ENCODE results near the gene TAS1R1.

The TAS1R1 gene

DNA sequence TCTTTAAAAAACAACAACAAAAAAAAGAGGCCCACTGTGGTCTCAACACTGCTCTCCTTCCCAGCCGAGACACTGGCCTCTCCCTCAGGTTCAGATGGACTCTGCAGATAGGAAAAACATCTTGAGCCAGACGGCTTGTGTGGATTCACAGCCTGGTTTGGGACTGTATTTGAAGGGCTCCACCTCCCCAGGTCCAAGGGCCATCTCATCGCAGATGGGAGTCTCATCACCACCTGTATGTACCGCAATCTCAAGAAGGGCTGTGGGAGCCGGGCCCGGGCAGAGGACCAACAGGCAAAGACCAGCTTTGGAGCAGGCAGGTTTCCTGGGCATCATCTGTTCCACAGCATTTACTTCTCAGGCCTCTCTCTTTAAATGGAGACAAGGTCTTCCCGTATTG lies 34.9 kb downstream of the TAS1R1 start:
- Histone ChIP-seq H3K27me3 (replicated peaks; ENCODE audit: control insufficient read depth, insufficient read depth, low read length, poor library complexity, severe bottlenecking) (no peaks in the 10 kb centered on the region), H3K9me3 (ENCODE audit: control insufficient read depth, low read length) (no peaks in the 10 kb centered on the region), H3K36me3 (ENCODE audit: control insufficient read depth, insufficient read depth, low read length) (peaks cover 48% of the 10 kb centered on the region), H3K4me1 (ENCODE audit: control insufficient read depth, insufficient read depth, low read length, poor library complexity, severe bottlenecking) (peaks cover 3% of the 10 kb centered on the region), H3K27ac (ENCODE audit: insufficient read depth, low read length, poor library complexity, severe bottlenecking) (no peak overlapping the region), H3K4me3 (ENCODE audit: insufficient read depth, low read depth, low read length, poor library complexity, severe bottlenecking) (no peak overlapping the region)
- no peak for DNase-seq

GRCh38 chr1:6591222-6591621 lies 36.1 kb downstream of the TAS1R1 start:
- Histone ChIP-seq H3K9me3 (ENCODE audit: control insufficient read depth, low read length) (no peaks in the 10 kb centered on the region), H3K27me3 (replicated peaks; ENCODE audit: control insufficient read depth, insufficient read depth, low read length, poor library complexity, severe bottlenecking) (no peaks in the 10 kb centered on the region), H3K4me1 (ENCODE audit: control insufficient read depth, insufficient read depth, low read length, poor library complexity, severe bottlenecking) (peaks cover 3% of the 10 kb centered on the region), H3K4me3 (ENCODE audit: insufficient read depth, low read depth, low read length, poor library complexity, severe bottlenecking) (no peak overlapping the region), H3K27ac (ENCODE audit: insufficient read depth, low read length, poor library complexity, severe bottlenecking) (no peak overlapping the region), H3K36me3 (ENCODE audit: control insufficient read depth, insufficient read depth, low read length) (peaks cover 54% of the 10 kb centered on the region)
- DNase-seq, result no peak

- H3K36me3 ChIP-seq (ENCODE audit: control insufficient read depth, insufficient read depth, low read length), result peaks cover 57% of the 10 kb centered on the region
- no peak for DNase-seq
- no peak overlapping the region for H3K4me3 ChIP-seq (ENCODE audit: insufficient read depth, low read depth, low read length, poor library complexity, severe bottlenecking)
These were observed 36.5 kb downstream of the TAS1R1 start for GRCh38 chr1:6591644-6592043.

GRCh38 chr1:6592441-6592840 lies 37.3 kb downstream of the TAS1R1 start:
- DNase-seq, result no peak
- no peak overlapping the region for H3K27ac ChIP-seq (ENCODE audit: insufficient read depth, low read length, poor library complexity, severe bottlenecking)
- H3K4me3 ChIP-seq (ENCODE audit: insufficient read depth, low read depth, low read length, poor library complexity, severe bottlenecking), result no peak overlapping the region
- no peaks in the 10 kb centered on the region for H3K27me3 ChIP-seq (replicated peaks; ENCODE audit: control insufficient read depth, insufficient read depth, low read length, poor library complexity, severe bottlenecking)
- peaks cover 8% of the 10 kb centered on the region for H3K4me1 ChIP-seq (ENCODE audit: control insufficient read depth, insufficient read depth, low read length, poor library complexity, severe bottlenecking)
- no peaks in the 10 kb centered on the region for H3K9me3 ChIP-seq (ENCODE audit: control insufficient read depth, low read length)
- H3K36me3 ChIP-seq (ENCODE audit: control insufficient read depth, insufficient read depth, low read length), result peaks cover 65% of the 10 kb centered on the region

More at GRCh38 chr1:6591644-6592043, 36.5 kb downstream of the TAS1R1 start:
- Histone ChIP-seq H3K27ac (ENCODE audit: insufficient read depth, low read length, poor library complexity, severe bottlenecking) (no peak overlapping the region), H3K4me1 (ENCODE audit: control insufficient read depth, insufficient read depth, low read length, poor library complexity, severe bottlenecking) (peaks cover 5% of the 10 kb centered on the region), H3K27me3 (replicated peaks; ENCODE audit: control insufficient read depth, insufficient read depth, low read length, poor library complexity, severe bottlenecking) (no peaks in the 10 kb centered on the region), H3K9me3 (ENCODE audit: control insufficient read depth, low read length) (no peaks in the 10 kb centered on the region)

DNA sequence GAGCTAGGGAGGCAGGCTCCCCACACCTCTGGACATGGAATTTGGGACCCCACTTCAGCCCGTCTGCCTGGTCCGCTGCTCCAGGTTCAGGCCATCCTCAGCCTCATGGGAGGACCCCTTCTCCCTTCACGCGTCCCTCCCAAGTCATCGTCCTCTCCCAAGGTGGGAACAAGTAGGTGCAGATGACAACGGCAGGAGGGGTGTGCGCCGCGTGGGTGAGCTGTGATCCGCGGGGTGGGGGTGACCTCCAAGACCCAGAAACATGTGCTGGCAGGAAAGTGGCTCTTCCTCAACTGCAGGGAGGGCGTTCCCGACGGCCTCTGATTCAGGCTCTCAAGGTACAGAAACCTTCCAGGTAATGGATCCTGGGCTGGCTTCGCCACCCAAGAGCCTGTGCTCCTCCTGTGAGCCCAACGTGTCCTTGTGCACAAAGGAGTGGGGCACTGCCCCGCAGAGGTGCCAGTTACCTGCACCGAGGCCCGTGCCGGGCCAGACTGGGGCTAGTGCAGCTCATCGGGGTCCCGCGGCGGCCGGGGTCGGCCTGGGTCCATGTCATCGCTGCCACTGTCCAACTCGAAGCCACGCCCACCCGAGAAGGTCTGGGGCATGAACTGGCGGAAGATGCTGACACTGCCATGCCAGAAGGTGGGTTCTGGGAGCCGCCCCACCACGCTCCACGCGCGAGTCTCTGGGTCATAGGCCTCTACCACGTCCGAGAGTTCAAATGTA lies 37.9 kb downstream of the TAS1R1 start:
- Histone ChIP-seq H3K27ac (ENCODE audit: insufficient read depth, low read length, poor library complexity, severe bottlenecking) (no peak overlapping the region), H3K4me3 (ENCODE audit: insufficient read depth, low read depth, low read length, poor library complexity, severe bottlenecking) (no peak overlapping the region), H3K27me3 (replicated peaks; ENCODE audit: control insufficient read depth, insufficient read depth, low read length, poor library complexity, severe bottlenecking) (no peaks in the 10 kb centered on the region), H3K9me3 (ENCODE audit: control insufficient read depth, low read length) (no peaks in the 10 kb centered on the region), H3K4me1 (ENCODE audit: control insufficient read depth, insufficient read depth, low read length, poor library complexity, severe bottlenecking) (peaks cover 8% of the 10 kb centered on the region), H3K36me3 (ENCODE audit: control insufficient read depth, insufficient read depth, low read length) (peaks cover 66% of the 10 kb centered on the region)
- no peak for DNase-seq

DNA sequence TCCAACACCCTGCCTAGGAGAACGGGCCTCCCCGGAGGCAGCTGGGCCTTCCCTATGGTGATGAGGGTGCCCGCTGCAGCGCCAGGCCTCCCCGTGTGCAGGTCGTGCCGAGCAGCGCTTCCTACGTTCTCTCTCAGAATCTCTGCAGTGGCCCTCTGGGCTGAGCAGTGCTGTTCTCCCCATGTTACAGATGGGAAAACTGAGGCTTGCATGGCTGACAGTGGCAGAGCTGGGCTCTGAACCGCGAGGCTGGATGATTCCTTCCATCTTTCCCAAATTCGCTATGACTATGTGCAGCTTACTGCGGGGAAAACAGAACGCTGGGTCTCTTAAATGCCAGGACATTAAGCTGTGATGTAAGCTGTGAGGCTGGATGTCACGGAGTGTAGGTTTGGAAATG lies 38.7 kb downstream of the TAS1R1 start:
- Histone ChIP-seq H3K27ac (ENCODE audit: insufficient read depth, low read length, poor library complexity, severe bottlenecking) (no peak overlapping the region), H3K4me3 (ENCODE audit: insufficient read depth, low read depth, low read length, poor library complexity, severe bottlenecking) (no peak overlapping the region), H3K36me3 (ENCODE audit: control insufficient read depth, insufficient read depth, low read length) (peaks cover 64% of the 10 kb centered on the region), H3K4me1 (ENCODE audit: control insufficient read depth, insufficient read depth, low read length, poor library complexity, severe bottlenecking) (peaks cover 10% of the 10 kb centered on the region), H3K27me3 (replicated peaks; ENCODE audit: control insufficient read depth, insufficient read depth, low read length, poor library complexity, severe bottlenecking) (no peaks in the 10 kb centered on the region), H3K9me3 (ENCODE audit: control insufficient read depth, low read length) (no peaks in the 10 kb centered on the region)
- no peak for DNase-seq

GRCh38 chr1:6594977-6595740 lies 40.1 kb downstream of the TAS1R1 start:
- Histone ChIP-seq H3K36me3 (ENCODE audit: control insufficient read depth, insufficient read depth, low read length) (peaks cover 54% of the 10 kb centered on the region), H3K4me3 (ENCODE audit: insufficient read depth, low read depth, low read length, poor library complexity, severe bottlenecking) (no peak overlapping the region), H3K27ac (ENCODE audit: insufficient read depth, low read length, poor library complexity, severe bottlenecking) (no peak overlapping the region), H3K9me3 (ENCODE audit: control insufficient read depth, low read length) (no peaks in the 10 kb centered on the region), H3K4me1 (ENCODE audit: control insufficient read depth, insufficient read depth, low read length, poor library complexity, severe bottlenecking) (peaks cover 20% of the 10 kb centered on the region), H3K27me3 (replicated peaks; ENCODE audit: control insufficient read depth, insufficient read depth, low read length, poor library complexity, severe bottlenecking) (no peaks in the 10 kb centered on the region)
- DNase-seq, result no peak

DNA sequence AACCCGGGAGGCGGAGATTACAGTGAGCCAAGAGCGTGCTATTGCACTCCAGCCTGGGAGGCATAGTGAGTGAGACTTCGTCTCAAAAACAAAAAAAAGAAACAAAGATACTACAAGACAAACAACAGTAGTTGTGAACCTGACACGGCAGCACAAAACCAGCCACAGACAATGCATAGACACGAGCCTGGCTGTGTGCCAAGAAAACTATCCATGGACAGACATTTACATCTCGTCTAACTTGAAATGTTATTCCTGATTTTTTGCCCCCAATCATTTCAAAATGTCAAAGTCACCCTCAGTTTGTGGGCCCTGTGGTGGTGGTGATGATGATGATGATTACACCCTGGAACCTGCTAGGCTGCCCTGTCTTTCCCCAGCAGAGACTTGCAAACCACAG lies 41.2 kb downstream of the TAS1R1 start:
- Histone ChIP-seq H3K27me3 (replicated peaks; ENCODE audit: control insufficient read depth, insufficient read depth, low read length, poor library complexity, severe bottlenecking) (no peaks in the 10 kb centered on the region), H3K4me1 (ENCODE audit: control insufficient read depth, insufficient read depth, low read length, poor library complexity, severe bottlenecking) (peaks cover 28% of the 10 kb centered on the region), H3K27ac (ENCODE audit: insufficient read depth, low read length, poor library complexity, severe bottlenecking) (no peak overlapping the region), H3K9me3 (ENCODE audit: control insufficient read depth, low read length) (no peaks in the 10 kb centered on the region), H3K36me3 (ENCODE audit: control insufficient read depth, insufficient read depth, low read length) (peaks cover 53% of the 10 kb centered on the region), H3K4me3 (ENCODE audit: insufficient read depth, low read depth, low read length, poor library complexity, severe bottlenecking) (no peak overlapping the region)
- no peak for DNase-seq

GRCh38 chr1:6596886-6597776 lies 42.0 kb downstream of the TAS1R1 start:
- H3K4me3 ChIP-seq (ENCODE audit: insufficient read depth, low read depth, low read length, poor library complexity, severe bottlenecking), result no peak overlapping the region
- H3K4me1 ChIP-seq (ENCODE audit: control insufficient read depth, insufficient read depth, low read length, poor library complexity, severe bottlenecking), result peaks cover 25% of the 10 kb centered on the region

More at GRCh38 chr1:6596886-6597776, 42.0 kb downstream of the TAS1R1 start:
- Histone ChIP-seq H3K36me3 (ENCODE audit: control insufficient read depth, insufficient read depth, low read length) (peaks cover 53% of the 10 kb centered on the region), H3K27ac (ENCODE audit: insufficient read depth, low read length, poor library complexity, severe bottlenecking) (no peak overlapping the region), H3K27me3 (replicated peaks; ENCODE audit: control insufficient read depth, insufficient read depth, low read length, poor library complexity, severe bottlenecking) (no peaks in the 10 kb centered on the region), H3K9me3 (ENCODE audit: control insufficient read depth, low read length) (no peaks in the 10 kb centered on the region)
- DNase-seq, result no peak
